Mesenchymal stem cell (in vitro differentiated cells and primary cell): ENCODE data around the gene NDUFA13.

ENCODE experiments used
- DNase-seq: peaks from one replicate; pipeline ENCODE4 v3.0.0-alpha.2; 2013
- H2AFZ ChIP-seq: one replicate; pipeline ENCODE4 v1.6.1; 2013; ENCODE audit warnings: low read depth, mild to moderate bottlenecking, control low read depth, inconsistent platforms, low read length, moderate library complexity
- H2AK5ac ChIP-seq: 2 replicates; pipeline ENCODE4 v1.6.1; 2013; ENCODE audit warnings: low read length, moderate library complexity, mild to moderate bottlenecking, inconsistent platforms; ENCODE audit not compliant: severe bottlenecking
- H2BK120ac ChIP-seq: one replicate; pipeline ENCODE4 v1.6.1; 2013; ENCODE audit warnings: low read depth, mild to moderate bottlenecking, inconsistent platforms, low read length, moderate library complexity
- H2BK12ac ChIP-seq, 2 experiments: one replicate each; pipeline ENCODE4 v1.6.1; 2013; ENCODE audit warnings: inconsistent platforms in 2 of 2, low read length in 2 of 2, mild to moderate bottlenecking in 2 of 2, moderate library complexity in 2 of 2, control low read depth in 1 of 2
- H2BK15ac ChIP-seq: one replicate; pipeline ENCODE4 v1.6.1; 2013; ENCODE audit warnings: mild to moderate bottlenecking, low read depth, inconsistent platforms; ENCODE audit not compliant: poor library complexity, severe bottlenecking
- H2BK5ac ChIP-seq: 2 replicates; pipeline ENCODE4 v1.6.1; 2013; ENCODE audit warnings: low read depth, mild to moderate bottlenecking, low read length, control low read depth, inconsistent platforms; ENCODE audit not compliant: poor library complexity, severe bottlenecking
- H3K14ac ChIP-seq, 2 experiments: one replicate each; pipeline ENCODE4 v1.6.1; 2013; ENCODE audit warnings: inconsistent platforms in 2 of 2, low read length in 2 of 2, control low read depth in 1 of 2, mild to moderate bottlenecking in 1 of 2, moderate library complexity in 1 of 2
- H3K18ac ChIP-seq, 2 experiments: one replicate each; pipeline ENCODE4 v1.6.1; 2013; ENCODE audit warnings: inconsistent platforms in 2 of 2, low read length in 2 of 2, control low read depth in 1 of 2, low read depth in 1 of 2, mild to moderate bottlenecking in 1 of 2
- H3K23ac ChIP-seq, 2 experiments: one replicate each; pipeline ENCODE4 v1.6.1; 2013; ENCODE audit warnings: inconsistent platforms in 2 of 2, low read length in 2 of 2, mild to moderate bottlenecking in 2 of 2, moderate library complexity in 2 of 2, control low read depth in 1 of 2
- H3K27ac ChIP-seq: 2 replicates; pipeline ENCODE4 v1.5.1; 2013; ENCODE audit warnings: mild to moderate bottlenecking, moderate library complexity, low read length, control low read depth, inconsistent platforms; ENCODE audit not compliant: poor library complexity, severe bottlenecking
- H3K27me3 ChIP-seq, 2 experiments: 2 replicates each; pipeline versions ENCODE4 v1.6.1 to v1.7.0; 2013; ENCODE audit warnings: low read length in 2 of 2, mild to moderate bottlenecking in 2 of 2, moderate library complexity in 2 of 2, control low read depth in 1 of 2, inconsistent platforms in 1 of 2; ENCODE audit not compliant: control insufficient read depth in 1 of 2, insufficient read depth in 1 of 2
- H3K36me3 ChIP-seq, 2 experiments: 2 replicates each; pipeline versions ENCODE4 v1.6.1 to v1.7.0; 2013; ENCODE audit warnings: low read length in 2 of 2, control low read depth in 1 of 2, inconsistent platforms in 1 of 2, low read depth in 1 of 2, mild to moderate bottlenecking in 1 of 2; ENCODE audit not compliant: insufficient read depth in 2 of 2, control insufficient read depth in 1 of 2
- H3K4ac ChIP-seq, 2 experiments: one replicate each; pipeline ENCODE4 v1.6.1; 2013; ENCODE audit warnings: inconsistent platforms in 2 of 2, low read length in 2 of 2, mild to moderate bottlenecking in 2 of 2, moderate library complexity in 2 of 2, control low read depth in 1 of 2, low read depth in 1 of 2
- H3K4me1 ChIP-seq: 2 replicates; pipeline ENCODE4 v1.6.1; 2013; ENCODE audit warnings: low read depth, low read length, control low read depth; ENCODE audit not compliant: control insufficient read depth, insufficient read depth
- H3K4me2 ChIP-seq: 2 replicates; pipeline ENCODE4 v1.6.1; 2013; ENCODE audit warnings: low read length, mild to moderate bottlenecking, inconsistent platforms; ENCODE audit not compliant: poor library complexity, severe bottlenecking
- H3K4me3 ChIP-seq, 2 experiments: 2 replicates each; pipeline versions ENCODE4 v1.5.1 to v1.7.0; 2013; ENCODE audit warnings: low read length in 2 of 2, mild to moderate bottlenecking in 2 of 2, control low read depth in 1 of 2, low read depth in 1 of 2; ENCODE audit not compliant: insufficient read depth in 1 of 2
- H3K79me1 ChIP-seq: replicated peaks from 2 replicates; pipeline ENCODE4 v1.6.1; 2013; ENCODE audit warnings: mild to moderate bottlenecking, control low read depth, low read length, inconsistent platforms; ENCODE audit not compliant: poor library complexity, severe bottlenecking
- H3K9ac ChIP-seq: 2 replicates; pipeline ENCODE4 v1.7.0; 2013; ENCODE audit warnings: mild to moderate bottlenecking, low read length, moderate library complexity
- H3K9me3 ChIP-seq: 2 replicates; pipeline ENCODE4 v1.7.0; 2013; ENCODE audit warnings: mild to moderate bottlenecking, low read length; ENCODE audit not compliant: control insufficient read depth
- H4K8ac ChIP-seq: one replicate; pipeline ENCODE4 v1.6.1; 2013; ENCODE audit warnings: inconsistent platforms, mild to moderate bottlenecking, low read length, moderate library complexity
- H4K91ac ChIP-seq: one replicate; pipeline ENCODE4 v1.6.1; 2013; ENCODE audit warnings: mild to moderate bottlenecking, low read length, inconsistent platforms
- WGBS: methylation state at CpG from one replicate; pipeline ENCODE4 v1.1.7; 2013; ENCODE audit warnings: mixed read lengths; 5-methylcytosine and 5-hydroxymethylcytosine counted together

Gene NDUFA13

DNA sequence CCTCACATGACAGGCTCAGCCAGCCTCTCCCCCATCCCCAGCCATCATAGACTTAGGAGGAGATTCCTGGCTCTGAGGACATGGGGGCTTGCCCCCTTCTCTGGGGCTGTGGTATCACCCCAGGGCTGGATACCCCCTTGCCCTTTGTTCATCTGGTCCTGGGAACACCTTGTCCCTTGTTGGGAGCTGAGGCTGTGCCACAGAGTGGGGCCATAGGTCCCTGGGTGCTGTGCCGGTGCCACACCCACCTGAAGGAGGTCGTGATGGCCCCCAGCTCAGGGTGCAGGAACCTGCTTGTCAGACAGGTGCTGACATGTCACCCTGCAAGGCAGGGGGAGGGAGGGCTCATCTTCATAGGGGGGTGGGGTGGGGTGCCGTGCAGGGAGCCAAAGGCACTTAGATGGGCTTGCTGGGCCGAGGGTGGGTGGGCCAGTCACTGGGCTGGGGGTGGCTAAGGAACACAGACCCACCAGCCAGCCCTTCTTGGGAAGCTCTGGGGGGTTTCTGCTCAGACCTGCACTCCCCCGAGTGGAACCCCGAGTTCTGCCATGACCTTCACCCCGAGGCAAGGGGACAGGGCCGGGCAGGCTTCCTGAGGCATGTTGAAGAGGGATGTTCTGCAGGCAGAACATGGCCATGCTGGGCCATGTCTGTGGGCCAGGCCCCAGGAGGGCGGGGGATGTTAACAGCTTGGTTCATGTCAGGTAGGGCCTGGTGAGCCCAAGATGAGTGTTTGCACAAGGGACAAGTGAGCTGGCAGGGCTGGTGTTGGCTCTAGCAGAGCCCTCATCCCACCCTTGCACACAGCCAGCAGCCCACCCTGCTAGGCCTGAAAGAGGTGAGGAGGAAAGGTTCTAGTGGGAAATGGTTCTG lies 28.7 kb upstream of the NDUFA13 start:
- H3K4ac ChIP-seq: no peak overlapping the region
- H3K27ac ChIP-seq: peak overlapping the region; percentile 75
- peak overlapping the region; percentile 85 for H4K91ac ChIP-seq
- H3K79me1 ChIP-seq: peaks cover 41% of the 10 kb centered on the region
- H2BK120ac ChIP-seq: no peak overlapping the region
- H3K36me3 ChIP-seq: peaks cover 9 to 44% of the 10 kb centered on the region in 2 experiments
- H2BK5ac ChIP-seq: no peak overlapping the region
- peak overlapping the region; percentile 40 for H2AK5ac ChIP-seq
- H2BK15ac ChIP-seq: no peak overlapping the region
- no peaks in the 10 kb centered on the region for H3K27me3 ChIP-seq
- H3K14ac ChIP-seq: peak overlapping the region in 1 of 2 experiments; percentile 29
- no peak overlapping the region for H3K4me3 ChIP-seq
- DNase-seq: no peak
- H2AFZ ChIP-seq: no peak overlapping the region
- peak overlapping the region in 1 of 2 experiments; percentile 0 for H3K18ac ChIP-seq
- H3K4me2 ChIP-seq: no peak overlapping the region
- 92% methylated on average over 9 of the region's 9 CpGs for WGBS
- no peaks in the 10 kb centered on the region for H3K9me3 ChIP-seq
- H3K9ac ChIP-seq: peak overlapping the region; percentile 90
- H2BK12ac ChIP-seq: peak overlapping the region in 1 of 2 experiments; percentile 60
- peaks cover 60% of the 10 kb centered on the region for H3K4me1 ChIP-seq
- no peak overlapping the region for H4K8ac ChIP-seq
- H3K23ac ChIP-seq: no peak overlapping the region

DNA sequence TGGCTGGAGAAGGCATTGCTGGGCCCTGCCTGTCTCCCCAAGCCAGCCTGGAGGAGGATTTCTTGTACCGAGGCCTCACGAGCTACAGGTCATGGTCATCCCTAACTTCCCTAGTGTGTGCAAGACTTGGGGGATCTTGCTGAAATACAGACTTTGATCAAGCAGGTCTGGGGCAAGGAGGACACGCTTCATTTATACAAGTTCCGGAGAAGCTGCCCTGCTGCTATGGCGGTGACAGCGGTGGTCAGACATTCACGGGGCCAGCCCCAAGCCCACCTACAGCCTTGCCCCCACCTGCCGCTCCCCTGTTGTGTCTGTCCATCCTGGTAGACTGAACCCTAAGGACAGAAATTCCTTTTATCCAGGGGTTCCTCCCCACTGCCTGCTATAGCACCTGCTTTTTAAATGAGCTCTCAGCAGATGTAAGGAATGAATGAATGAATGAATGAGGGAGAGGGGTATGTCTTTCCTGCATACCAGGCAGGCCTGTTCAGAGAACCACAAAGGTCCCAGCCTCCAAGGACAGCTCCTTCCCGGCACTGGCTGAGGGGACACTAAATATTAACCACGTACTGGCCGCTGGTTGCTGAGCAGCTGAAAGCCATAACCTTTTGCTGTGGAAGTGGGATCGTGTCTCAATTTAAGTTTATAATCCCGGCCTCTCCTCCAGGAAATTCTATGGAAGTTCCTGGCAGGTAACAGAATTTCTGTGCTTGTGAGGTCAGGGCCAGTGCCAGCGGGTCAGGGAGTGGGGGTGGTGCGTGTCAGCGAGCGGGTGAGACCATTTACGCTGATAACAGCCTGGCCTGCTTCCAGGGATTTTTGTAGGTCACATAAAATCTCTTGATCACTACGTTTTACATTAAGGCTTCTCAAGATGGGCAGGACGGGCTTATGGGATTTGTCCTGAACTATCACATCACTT lies 27.8 kb upstream of the NDUFA13 start:
- Histone ChIP-seq H3K27ac (peak overlapping the region; percentile 75), H4K91ac (peak overlapping the region; percentile 85), H2BK12ac (peak overlapping the region; percentile 2 to 60), H3K79me1 (peaks cover 34% of the 10 kb centered on the region), H2AK5ac (peak overlapping the region; percentile 24), H3K18ac (peak overlapping the region in 1 of 2 experiments; percentile 78), H2AFZ (no peak overlapping the region), H3K14ac (peak overlapping the region in 1 of 2 experiments; percentile 29), H2BK15ac (no peak overlapping the region), H3K4me2 (peak overlapping the region; percentile 38), H3K4ac (peak overlapping the region in 1 of 2 experiments; percentile 36), H3K4me3 (peak overlapping the region in 1 of 2 experiments; percentile 62), H3K9ac (peak overlapping the region; percentile 90), H3K27me3 (no peaks in the 10 kb centered on the region), H3K9me3 (no peaks in the 10 kb centered on the region), H3K36me3 (peaks cover 17 to 46% of the 10 kb centered on the region in 2 experiments), H3K4me1 (peaks cover 55% of the 10 kb centered on the region), H2BK5ac (no peak overlapping the region), H4K8ac (peak overlapping the region; percentile 87), H3K23ac (no peak overlapping the region), H2BK120ac (no peak overlapping the region)
- DNase-seq: no peak
- 76% methylated on average over 19 of the region's 20 CpGs for WGBS

DNA sequence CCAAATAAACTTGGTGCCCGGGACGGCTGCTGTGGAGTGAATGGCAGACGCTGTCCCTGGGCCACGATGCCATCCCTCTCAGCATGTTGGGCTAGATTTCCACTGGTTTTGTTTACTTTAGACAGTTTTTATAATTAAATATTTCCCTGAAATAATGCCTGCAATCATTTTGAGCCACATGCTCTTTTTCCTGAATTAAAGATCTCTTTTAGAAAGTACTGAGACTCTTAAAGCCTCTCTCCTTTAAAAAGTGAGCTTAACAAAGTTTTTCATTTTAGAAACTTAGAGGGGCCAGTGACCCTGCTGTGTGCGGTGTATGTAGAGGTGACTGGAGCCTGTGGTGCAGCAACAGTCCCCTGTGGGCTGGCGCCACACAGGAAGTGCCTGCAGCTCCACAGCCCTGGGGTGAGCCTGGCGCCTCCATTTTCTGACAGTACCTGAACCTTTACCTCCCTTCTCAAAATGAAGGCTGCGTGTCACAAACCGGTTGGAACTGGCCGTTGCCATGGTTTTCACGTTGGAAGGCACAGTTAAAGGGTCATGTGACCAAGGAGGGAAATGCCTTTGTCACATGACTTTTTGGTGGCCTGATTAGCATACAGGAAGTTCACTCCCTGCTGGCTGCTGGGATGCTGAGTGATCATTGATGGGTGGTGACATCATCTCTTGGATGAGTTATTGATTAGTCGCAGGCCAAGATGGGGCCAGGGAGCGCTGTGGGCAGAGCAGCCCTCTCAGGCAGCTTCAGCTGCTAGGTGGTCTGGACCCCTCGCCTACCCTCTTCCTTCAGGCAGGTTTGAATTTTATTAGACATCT lies 26.9 kb upstream of the NDUFA13 start:
- peaks cover 53% of the 10 kb centered on the region for H3K4me1 ChIP-seq
- 28% methylated on average over 9 of the region's 14 CpGs for WGBS
- peak; percentile 91 for DNase-seq
- peak overlapping the region in 1 of 2 experiments; percentile 62 for H3K4me3 ChIP-seq
- no peak overlapping the region for H2BK5ac ChIP-seq
- peak overlapping the region; percentile 24 for H2AK5ac ChIP-seq
- peak overlapping the region; percentile 87 for H4K8ac ChIP-seq
- H4K91ac ChIP-seq: peak overlapping the region; percentile 73
- no peak overlapping the region for H2BK15ac ChIP-seq
- H3K36me3 ChIP-seq: peaks cover 24 to 45% of the 10 kb centered on the region in 2 experiments
- H3K27ac ChIP-seq: peak overlapping the region; percentile 75
- H3K79me1 ChIP-seq: peaks cover 32% of the 10 kb centered on the region
- no peak overlapping the region for H3K14ac ChIP-seq
- H3K4me2 ChIP-seq: peak overlapping the region; percentile 4
- H2BK120ac ChIP-seq: no peak overlapping the region
- H3K4ac ChIP-seq: peak overlapping the region; percentile 36 to 71
- no peaks in the 10 kb centered on the region for H3K27me3 ChIP-seq
- H3K9ac ChIP-seq: peak overlapping the region; percentile 90
- peak overlapping the region; percentile 73 to 78 for H3K18ac ChIP-seq
- no peaks in the 10 kb centered on the region for H3K9me3 ChIP-seq
- H2AFZ ChIP-seq: no peak overlapping the region
- H2BK12ac ChIP-seq: peak overlapping the region in 1 of 2 experiments; percentile 2
- H3K23ac ChIP-seq: no peak overlapping the region
